ENCODE results near the gene TRIM32. TPM values are rescaled to one million over a fixed set of nuclear protein-coding genes. Genes with fewer than 3 reads are reported as not detected.
A peak's percentile ranks its signal among the peaks of the same experiment; 100 is the strongest.

The TRIM32 gene
- total RNA-seq, 1 experiment from 2014 or later: 17.5 TPM

DNA sequence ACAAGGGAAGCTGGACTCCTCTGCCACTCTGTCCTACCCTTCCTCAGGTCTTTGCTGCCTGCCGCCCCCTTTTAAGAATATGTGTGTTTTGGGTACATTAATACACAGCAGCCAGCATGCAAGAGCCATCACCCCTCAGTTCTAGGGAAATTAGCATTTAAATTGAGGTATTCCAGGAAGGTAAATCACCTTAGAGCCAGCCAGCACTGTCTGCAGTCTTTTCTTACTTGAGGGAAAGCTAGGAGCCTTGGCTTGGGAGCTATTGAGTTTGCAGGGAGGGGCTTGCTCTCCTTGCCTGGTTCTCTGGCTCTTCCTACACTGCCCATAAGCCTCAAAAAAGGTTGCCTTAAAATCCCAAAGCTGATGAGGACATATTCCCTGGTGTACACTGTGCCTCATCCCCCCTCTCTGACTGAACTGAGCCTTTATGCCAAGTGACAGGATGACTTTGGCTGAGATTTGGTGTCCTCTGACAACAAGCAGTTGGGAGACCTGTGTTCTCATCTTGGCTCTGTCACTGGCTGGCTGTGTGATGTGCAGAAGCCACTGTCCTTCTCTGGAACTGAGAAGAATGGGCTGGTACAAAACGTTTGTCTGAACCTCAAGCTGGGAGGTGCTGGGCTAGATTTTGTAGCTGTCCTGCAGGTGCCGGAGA, 54.1 kb downstream of the TRIM32 start:
- Mint-ChIP-seq H3K36me3 (no peaks in the 10 kb centered on the region), H3K4me3 (no peak overlapping the region), H3K9me3 (no peaks in the 10 kb centered on the region), H3K27ac (peak overlapping the region; percentile 56; the same call in 1 of the 2 replicates), H3K4me1 (peaks cover 30% of the 10 kb centered on the region), H3K27me3 (ENCODE audit: low read depth) (no peaks in the 10 kb centered on the region)
- POLR2A ChIA-PET: interaction anchor here (1.0 kb wide), 1 partner anchor 120 kb away, joined by 3 read pairs; no protein-coding TSS in a partner anchor
- CTCF ChIA-PET: interaction anchor here (0.6 to 8.3 kb wide), 5 partner anchors 12 to 609 kb away, joined by 3 to 272 read pairs (median 4); no protein-coding TSS in a partner anchor
- TF ChIP-seq, protein P1, sequence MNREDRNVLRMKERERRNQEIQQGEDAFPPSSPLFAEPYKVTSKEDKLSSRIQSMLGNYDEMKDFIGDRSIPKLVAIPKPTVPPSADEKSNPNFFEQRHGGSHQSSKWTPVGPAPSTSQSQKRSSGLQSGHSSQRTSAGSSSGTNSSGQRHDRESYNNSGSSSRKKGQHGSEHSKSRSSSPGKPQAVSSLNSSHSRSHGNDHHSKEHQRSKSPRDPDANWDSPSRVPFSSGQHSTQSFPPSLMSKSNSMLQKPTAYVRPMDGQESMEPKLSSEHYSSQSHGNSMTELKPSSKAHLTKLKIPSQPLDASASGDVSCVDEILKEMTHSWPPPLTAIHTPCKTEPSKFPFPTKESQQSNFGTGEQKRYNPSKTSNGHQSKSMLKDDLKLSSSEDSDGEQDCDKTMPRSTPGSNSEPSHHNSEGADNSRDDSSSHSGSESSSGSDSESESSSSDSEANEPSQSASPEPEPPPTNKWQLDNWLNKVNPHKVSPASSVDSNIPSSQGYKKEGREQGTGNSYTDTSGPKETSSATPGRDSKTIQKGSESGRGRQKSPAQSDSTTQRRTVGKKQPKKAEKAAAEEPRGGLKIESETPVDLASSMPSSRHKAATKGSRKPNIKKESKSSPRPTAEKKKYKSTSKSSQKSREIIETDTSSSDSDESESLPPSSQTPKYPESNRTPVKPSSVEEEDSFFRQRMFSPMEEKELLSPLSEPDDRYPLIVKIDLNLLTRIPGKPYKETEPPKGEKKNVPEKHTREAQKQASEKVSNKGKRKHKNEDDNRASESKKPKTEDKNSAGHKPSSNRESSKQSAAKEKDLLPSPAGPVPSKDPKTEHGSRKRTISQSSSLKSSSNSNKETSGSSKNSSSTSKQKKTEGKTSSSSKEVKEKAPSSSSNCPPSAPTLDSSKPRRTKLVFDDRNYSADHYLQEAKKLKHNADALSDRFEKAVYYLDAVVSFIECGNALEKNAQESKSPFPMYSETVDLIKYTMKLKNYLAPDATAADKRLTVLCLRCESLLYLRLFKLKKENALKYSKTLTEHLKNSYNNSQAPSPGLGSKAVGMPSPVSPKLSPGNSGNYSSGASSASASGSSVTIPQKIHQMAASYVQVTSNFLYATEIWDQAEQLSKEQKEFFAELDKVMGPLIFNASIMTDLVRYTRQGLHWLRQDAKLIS (CRISPR knock-in tag; IDR thresholded peaks at IDR 0.05; ENCODE audit: borderline replicate concordance): no peak
- TF ChIP-seq TEAD4 (CRISPR knock-in tag; IDR thresholded peaks at IDR 0.05): no peak
- no peak for TF ChIP-seq NFE2L1 (CRISPR knock-in tag; IDR thresholded peaks at IDR 0.05)
- TF ChIP-seq, protein P2, sequence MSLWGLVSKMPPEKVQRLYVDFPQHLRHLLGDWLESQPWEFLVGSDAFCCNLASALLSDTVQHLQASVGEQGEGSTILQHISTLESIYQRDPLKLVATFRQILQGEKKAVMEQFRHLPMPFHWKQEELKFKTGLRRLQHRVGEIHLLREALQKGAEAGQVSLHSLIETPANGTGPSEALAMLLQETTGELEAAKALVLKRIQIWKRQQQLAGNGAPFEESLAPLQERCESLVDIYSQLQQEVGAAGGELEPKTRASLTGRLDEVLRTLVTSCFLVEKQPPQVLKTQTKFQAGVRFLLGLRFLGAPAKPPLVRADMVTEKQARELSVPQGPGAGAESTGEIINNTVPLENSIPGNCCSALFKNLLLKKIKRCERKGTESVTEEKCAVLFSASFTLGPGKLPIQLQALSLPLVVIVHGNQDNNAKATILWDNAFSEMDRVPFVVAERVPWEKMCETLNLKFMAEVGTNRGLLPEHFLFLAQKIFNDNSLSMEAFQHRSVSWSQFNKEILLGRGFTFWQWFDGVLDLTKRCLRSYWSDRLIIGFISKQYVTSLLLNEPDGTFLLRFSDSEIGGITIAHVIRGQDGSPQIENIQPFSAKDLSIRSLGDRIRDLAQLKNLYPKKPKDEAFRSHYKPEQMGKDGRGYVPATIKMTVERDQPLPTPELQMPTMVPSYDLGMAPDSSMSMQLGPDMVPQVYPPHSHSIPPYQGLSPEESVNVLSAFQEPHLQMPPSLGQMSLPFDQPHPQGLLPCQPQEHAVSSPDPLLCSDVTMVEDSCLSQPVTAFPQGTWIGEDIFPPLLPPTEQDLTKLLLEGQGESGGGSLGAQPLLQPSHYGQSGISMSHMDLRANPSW (CRISPR knock-in tag; conservative IDR thresholded peaks at IDR 0.05; ENCODE audit: low read depth): no peak
- TF ChIP-seq, protein P3, sequence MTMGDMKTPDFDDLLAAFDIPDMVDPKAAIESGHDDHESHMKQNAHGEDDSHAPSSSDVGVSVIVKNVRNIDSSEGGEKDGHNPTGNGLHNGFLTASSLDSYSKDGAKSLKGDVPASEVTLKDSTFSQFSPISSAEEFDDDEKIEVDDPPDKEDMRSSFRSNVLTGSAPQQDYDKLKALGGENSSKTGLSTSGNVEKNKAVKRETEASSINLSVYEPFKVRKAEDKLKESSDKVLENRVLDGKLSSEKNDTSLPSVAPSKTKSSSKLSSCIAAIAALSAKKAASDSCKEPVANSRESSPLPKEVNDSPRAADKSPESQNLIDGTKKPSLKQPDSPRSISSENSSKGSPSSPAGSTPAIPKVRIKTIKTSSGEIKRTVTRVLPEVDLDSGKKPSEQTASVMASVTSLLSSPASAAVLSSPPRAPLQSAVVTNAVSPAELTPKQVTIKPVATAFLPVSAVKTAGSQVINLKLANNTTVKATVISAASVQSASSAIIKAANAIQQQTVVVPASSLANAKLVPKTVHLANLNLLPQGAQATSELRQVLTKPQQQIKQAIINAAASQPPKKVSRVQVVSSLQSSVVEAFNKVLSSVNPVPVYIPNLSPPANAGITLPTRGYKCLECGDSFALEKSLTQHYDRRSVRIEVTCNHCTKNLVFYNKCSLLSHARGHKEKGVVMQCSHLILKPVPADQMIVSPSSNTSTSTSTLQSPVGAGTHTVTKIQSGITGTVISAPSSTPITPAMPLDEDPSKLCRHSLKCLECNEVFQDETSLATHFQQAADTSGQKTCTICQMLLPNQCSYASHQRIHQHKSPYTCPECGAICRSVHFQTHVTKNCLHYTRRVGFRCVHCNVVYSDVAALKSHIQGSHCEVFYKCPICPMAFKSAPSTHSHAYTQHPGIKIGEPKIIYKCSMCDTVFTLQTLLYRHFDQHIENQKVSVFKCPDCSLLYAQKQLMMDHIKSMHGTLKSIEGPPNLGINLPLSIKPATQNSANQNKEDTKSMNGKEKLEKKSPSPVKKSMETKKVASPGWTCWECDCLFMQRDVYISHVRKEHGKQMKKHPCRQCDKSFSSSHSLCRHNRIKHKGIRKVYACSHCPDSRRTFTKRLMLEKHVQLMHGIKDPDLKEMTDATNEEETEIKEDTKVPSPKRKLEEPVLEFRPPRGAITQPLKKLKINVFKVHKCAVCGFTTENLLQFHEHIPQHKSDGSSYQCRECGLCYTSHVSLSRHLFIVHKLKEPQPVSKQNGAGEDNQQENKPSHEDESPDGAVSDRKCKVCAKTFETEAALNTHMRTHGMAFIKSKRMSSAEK (CRISPR knock-in tag; IDR thresholded peaks at IDR 0.05; ENCODE audit: borderline replicate concordance): no peak
- no peak for TF ChIP-seq GRHL2 (CRISPR knock-in tag; IDR thresholded peaks at IDR 0.05; ENCODE audit: insufficient replicate concordance, severe bottlenecking)
- no peak for TF ChIP-seq MXD4 (CRISPR knock-in tag; IDR thresholded peaks at IDR 0.05; ENCODE audit: borderline replicate concordance)
- no peak for DNase-seq (ENCODE audit: low spot score)
- peak; percentile 74 for ATAC-seq

- no peaks in the 10 kb centered on the region for H3K9me3 Mint-ChIP-seq
- no peak overlapping the region for H3K27ac Mint-ChIP-seq
- peaks cover 27% of the 10 kb centered on the region for H3K4me1 Mint-ChIP-seq
- H3K36me3 Mint-ChIP-seq: no peaks in the 10 kb centered on the region
- ATAC-seq (no peak), DNase-seq (ENCODE audit: low spot score) (no peak)
- POLR2A ChIA-PET: no interaction called here
- CTCF ChIA-PET: interaction anchor here (0.6 to 8.3 kb wide), 4 partner anchors 13 to 608 kb away, joined by 3 to 272 read pairs (median 6); no protein-coding TSS in a partner anchor
- no peaks in the 10 kb centered on the region for H3K27me3 Mint-ChIP-seq (ENCODE audit: low read depth)
- TF ChIP-seq NR3C1 (CRISPR knock-in tag; conservative IDR thresholded peaks at IDR 0.05; ENCODE audit: low read depth) (no peak), USF2 (CRISPR knock-in tag; IDR thresholded peaks at IDR 0.05) (no peak), ZNF263 (CRISPR knock-in tag; IDR thresholded peaks at IDR 0.05; ENCODE audit: low read depth) (no peak), FOXJ3 (CRISPR knock-in tag; IDR thresholded peaks at IDR 0.05; ENCODE audit: borderline replicate concordance) (no peak), JUN (CRISPR knock-in tag; IDR thresholded peaks at IDR 0.05) (no peak), ZMAT4 (CRISPR knock-in tag; IDR thresholded peaks at IDR 0.05) (no peak), ELF4 (CRISPR knock-in tag; IDR thresholded peaks at IDR 0.05; ENCODE audit: low read depth) (no peak), SOX15 (CRISPR knock-in tag; IDR thresholded peaks at IDR 0.05) (no peak)
- TF ChIP-seq, protein P4, sequence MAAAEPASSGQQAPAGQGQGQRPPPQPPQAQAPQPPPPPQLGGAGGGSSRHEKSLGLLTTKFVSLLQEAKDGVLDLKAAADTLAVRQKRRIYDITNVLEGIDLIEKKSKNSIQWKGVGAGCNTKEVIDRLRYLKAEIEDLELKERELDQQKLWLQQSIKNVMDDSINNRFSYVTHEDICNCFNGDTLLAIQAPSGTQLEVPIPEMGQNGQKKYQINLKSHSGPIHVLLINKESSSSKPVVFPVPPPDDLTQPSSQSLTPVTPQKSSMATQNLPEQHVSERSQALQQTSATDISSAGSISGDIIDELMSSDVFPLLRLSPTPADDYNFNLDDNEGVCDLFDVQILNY (CRISPR knock-in tag; IDR thresholded peaks at IDR 0.05): no peak
- TF ChIP-seq, protein P5, sequence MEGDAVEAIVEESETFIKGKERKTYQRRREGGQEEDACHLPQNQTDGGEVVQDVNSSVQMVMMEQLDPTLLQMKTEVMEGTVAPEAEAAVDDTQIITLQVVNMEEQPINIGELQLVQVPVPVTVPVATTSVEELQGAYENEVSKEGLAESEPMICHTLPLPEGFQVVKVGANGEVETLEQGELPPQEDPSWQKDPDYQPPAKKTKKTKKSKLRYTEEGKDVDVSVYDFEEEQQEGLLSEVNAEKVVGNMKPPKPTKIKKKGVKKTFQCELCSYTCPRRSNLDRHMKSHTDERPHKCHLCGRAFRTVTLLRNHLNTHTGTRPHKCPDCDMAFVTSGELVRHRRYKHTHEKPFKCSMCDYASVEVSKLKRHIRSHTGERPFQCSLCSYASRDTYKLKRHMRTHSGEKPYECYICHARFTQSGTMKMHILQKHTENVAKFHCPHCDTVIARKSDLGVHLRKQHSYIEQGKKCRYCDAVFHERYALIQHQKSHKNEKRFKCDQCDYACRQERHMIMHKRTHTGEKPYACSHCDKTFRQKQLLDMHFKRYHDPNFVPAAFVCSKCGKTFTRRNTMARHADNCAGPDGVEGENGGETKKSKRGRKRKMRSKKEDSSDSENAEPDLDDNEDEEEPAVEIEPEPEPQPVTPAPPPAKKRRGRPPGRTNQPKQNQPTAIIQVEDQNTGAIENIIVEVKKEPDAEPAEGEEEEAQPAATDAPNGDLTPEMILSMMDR (IDR thresholded peaks at IDR 0.05): no peak
- no peak overlapping the region for H3K4me3 Mint-ChIP-seq
These were observed 54.6 kb downstream of the TRIM32 start for GRCh38 chr9:116741742-116742141.

Data from WTC11 (cell line).